ENCODE measurements around the gene INHBE. TPM values are rescaled to one million over a fixed set of nuclear protein-coding genes. Genes with fewer than 3 reads are reported as not detected.
"Not testable (repeated sequence)": the region's sequence is repeated elsewhere in the genome, so short reads cannot be mapped to it uniquely, and the experiment has no call there.

The INHBE gene
- total RNA-seq, 2 donors from 2014 or later = 0.18 to 0.23 TPM

- peaks cover 34 to 50% of the 10 kb centered on the region in 2 donors for H3K36me3 Mint-ChIP-seq
- ATAC-seq; H3K9me3 Mint-ChIP-seq; DNase-seq (ENCODE audit: low spot score in 2 of 2); H3K27ac Mint-ChIP-seq: not testable (repeated sequence)
Observed at GRCh38 chr12:57495051-57495701, 40.1 kb downstream of the INHBE start.

- Mint-ChIP-seq H3K9me3 (peaks cover 0 to 4% of the 10 kb centered on the region in 2 donors), H3K27ac (peak overlapping the region; percentile 6 to 53), H3K36me3 (peaks cover 38 to 49% of the 10 kb centered on the region in 2 donors)
- DNase-seq (ENCODE audit: low spot score in 2 of 2) (no peak), ATAC-seq (peak; percentile 64 to 75)
Observed at GRCh38 chr12:57496822-57497221, 41.7 kb downstream of the INHBE start.

- Mint-ChIP-seq H3K9me3 (peaks cover 0 to 4% of the 10 kb centered on the region in 2 donors), H3K27ac (peak overlapping the region; percentile 6 to 65), H3K36me3 (peaks cover 40 to 52% of the 10 kb centered on the region in 2 donors)
- no peak for ATAC-seq
- no peak for DNase-seq (ENCODE audit: low spot score in 2 of 2)
Observed at GRCh38 chr12:57497223-57498131, 42.4 kb downstream of the INHBE start.

GRCh38 chr12:57498132-57498502, 43.0 kb downstream of the INHBE start:
- ATAC-seq = no peak
- peak overlapping the region in 1 of 2 donors; percentile 6 for H3K27ac Mint-ChIP-seq

GRCh38 chr12:57498571-57498970, 43.5 kb downstream of the INHBE start:
- H3K9me3 Mint-ChIP-seq = peaks cover 0 to 4% of the 10 kb centered on the region in 2 donors
- peak overlapping the region in 1 of 2 donors; percentile 6 for H3K27ac Mint-ChIP-seq
- no peak for DNase-seq (ENCODE audit: low spot score in 2 of 2)
- no peak for ATAC-seq
- peaks cover 40 to 47% of the 10 kb centered on the region in 2 donors for H3K36me3 Mint-ChIP-seq

More at GRCh38 chr12:57498132-57498502, 43.0 kb downstream of the INHBE start:
- Mint-ChIP-seq H3K9me3 (peaks cover 0 to 4% of the 10 kb centered on the region in 2 donors), H3K36me3 (peaks cover 40 to 47% of the 10 kb centered on the region in 2 donors)
- no peak for DNase-seq (ENCODE audit: low spot score in 2 of 2)

- no peak overlapping the region for H3K27ac Mint-ChIP-seq
- no peak for ATAC-seq
Observed at GRCh38 chr12:57500213-57500612, 45.1 kb downstream of the INHBE start.

GRCh38 chr12:57502311-57502969, 47.3 kb downstream of the INHBE start:
- H3K9me3 Mint-ChIP-seq; ATAC-seq; DNase-seq (ENCODE audit: low spot score in 2 of 2); H3K27ac Mint-ChIP-seq: not testable (repeated sequence)
- H3K36me3 Mint-ChIP-seq = peaks cover 33 to 47% of the 10 kb centered on the region in 2 donors

More at GRCh38 chr12:57500213-57500612, 45.1 kb downstream of the INHBE start:
- H3K36me3 Mint-ChIP-seq = peaks cover 40 to 54% of the 10 kb centered on the region in 2 donors
- DNase-seq (ENCODE audit: low spot score in 2 of 2) = no peak
- peaks cover 0 to 4% of the 10 kb centered on the region in 2 donors for H3K9me3 Mint-ChIP-seq

GRCh38 chr12:57506541-57506940, 51.4 kb downstream of the INHBE start:
- H3K9me3 Mint-ChIP-seq; H3K27ac Mint-ChIP-seq; DNase-seq (ENCODE audit: low spot score in 2 of 2); ATAC-seq: not testable (repeated sequence)
- H3K36me3 Mint-ChIP-seq = peaks cover 7 to 16% of the 10 kb centered on the region in 2 donors

Other genes with a start within 250 kb of the INHBE start
- under 1 TPM; 0.11 to 0.54 TPM for gene NXPH4, start 238.5 kb upstream of the INHBE start, total RNA-seq
- 100 to 1,000 TPM; 360 to 376 TPM for gene SHMT2, start 225.6 kb upstream of the INHBE start, total RNA-seq
- 1 to 10 TPM; 2.8 to 5.4 TPM for gene STAC3, start 204.1 kb upstream of the INHBE start, total RNA-seq
- 10 to 100 TPM; 36.3 to 57.1 TPM for gene R3HDM2, start 24.3 kb upstream of the INHBE start, total RNA-seq
- gene INHBC, start 20.5 kb upstream of the INHBE start, total RNA-seq = not detected
- under 1 TPM in 1 of 2 donors, not detected in 1; 0.49 TPM for gene GLI1, start 4.5 kb downstream of the INHBE start, total RNA-seq
- 100 to 1,000 TPM; 151 to 195 TPM for gene ARHGAP9, start 24.6 kb downstream of the INHBE start, total RNA-seq
- 100 to 1,000 TPM; 267 to 292 TPM for gene MARS1, start 32.8 kb downstream of the INHBE start, total RNA-seq
- gene DDIT3, start 65.2 kb downstream of the INHBE start, total RNA-seq = 10 to 100 TPM; 24.9 to 79.8 TPM
- gene MBD6, start 67.5 kb downstream of the INHBE start, total RNA-seq = 10 to 100 TPM; 66.4 to 77.5 TPM
- gene DCTN2, start 91.9 kb downstream of the INHBE start, total RNA-seq = 100 to 1,000 TPM in 1 of 2 donors, 10 to 100 TPM in 1; 77.1 to 122 TPM
- 1 to 10 TPM in 1 of 2 donors, under 1 TPM in 1; 0.75 to 3.4 TPM for gene KIF5A, start 94.7 kb downstream of the INHBE start, total RNA-seq
- gene PIP4K2C, start 135.9 kb downstream of the INHBE start, total RNA-seq = 10 to 100 TPM; 13.8 to 43.7 TPM
- gene DTX3, start 149.5 kb downstream of the INHBE start, total RNA-seq = 10 to 100 TPM; 14.5 to 33.5 TPM
- 1 to 10 TPM in 1 of 2 donors, under 1 TPM in 1; 0.68 to 4.8 TPM for gene ARHGEF25, start 156.1 kb downstream of the INHBE start, total RNA-seq
- gene B4GALNT1, start 177.9 kb downstream of the INHBE start, total RNA-seq = 1 to 10 TPM; 2.6 to 3.2 TPM
- 100 to 1,000 TPM in 1 of 2 donors, 10 to 100 TPM in 1; 87.1 to 116 TPM for gene OS9, start 238.8 kb downstream of the INHBE start, total RNA-seq